LNCAP (cell line): ENCODE results near the gene UBQLN2.

Experiments
- TF ChIP-seq, protein P1 (sequence below): fragments of 450-650 bp; IDR thresholded peaks from 2 replicates; pipeline ENCODE4 v1.5.1; 2017; ENCODE audit warnings: mild to moderate bottlenecking

The UBQLN2 gene

GRCh38 chrX:56564921-56565840 lies 1.8 kb downstream of the UBQLN2 start:
- TF ChIP-seq, protein P1, sequence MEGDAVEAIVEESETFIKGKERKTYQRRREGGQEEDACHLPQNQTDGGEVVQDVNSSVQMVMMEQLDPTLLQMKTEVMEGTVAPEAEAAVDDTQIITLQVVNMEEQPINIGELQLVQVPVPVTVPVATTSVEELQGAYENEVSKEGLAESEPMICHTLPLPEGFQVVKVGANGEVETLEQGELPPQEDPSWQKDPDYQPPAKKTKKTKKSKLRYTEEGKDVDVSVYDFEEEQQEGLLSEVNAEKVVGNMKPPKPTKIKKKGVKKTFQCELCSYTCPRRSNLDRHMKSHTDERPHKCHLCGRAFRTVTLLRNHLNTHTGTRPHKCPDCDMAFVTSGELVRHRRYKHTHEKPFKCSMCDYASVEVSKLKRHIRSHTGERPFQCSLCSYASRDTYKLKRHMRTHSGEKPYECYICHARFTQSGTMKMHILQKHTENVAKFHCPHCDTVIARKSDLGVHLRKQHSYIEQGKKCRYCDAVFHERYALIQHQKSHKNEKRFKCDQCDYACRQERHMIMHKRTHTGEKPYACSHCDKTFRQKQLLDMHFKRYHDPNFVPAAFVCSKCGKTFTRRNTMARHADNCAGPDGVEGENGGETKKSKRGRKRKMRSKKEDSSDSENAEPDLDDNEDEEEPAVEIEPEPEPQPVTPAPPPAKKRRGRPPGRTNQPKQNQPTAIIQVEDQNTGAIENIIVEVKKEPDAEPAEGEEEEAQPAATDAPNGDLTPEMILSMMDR = no peak

DNA sequence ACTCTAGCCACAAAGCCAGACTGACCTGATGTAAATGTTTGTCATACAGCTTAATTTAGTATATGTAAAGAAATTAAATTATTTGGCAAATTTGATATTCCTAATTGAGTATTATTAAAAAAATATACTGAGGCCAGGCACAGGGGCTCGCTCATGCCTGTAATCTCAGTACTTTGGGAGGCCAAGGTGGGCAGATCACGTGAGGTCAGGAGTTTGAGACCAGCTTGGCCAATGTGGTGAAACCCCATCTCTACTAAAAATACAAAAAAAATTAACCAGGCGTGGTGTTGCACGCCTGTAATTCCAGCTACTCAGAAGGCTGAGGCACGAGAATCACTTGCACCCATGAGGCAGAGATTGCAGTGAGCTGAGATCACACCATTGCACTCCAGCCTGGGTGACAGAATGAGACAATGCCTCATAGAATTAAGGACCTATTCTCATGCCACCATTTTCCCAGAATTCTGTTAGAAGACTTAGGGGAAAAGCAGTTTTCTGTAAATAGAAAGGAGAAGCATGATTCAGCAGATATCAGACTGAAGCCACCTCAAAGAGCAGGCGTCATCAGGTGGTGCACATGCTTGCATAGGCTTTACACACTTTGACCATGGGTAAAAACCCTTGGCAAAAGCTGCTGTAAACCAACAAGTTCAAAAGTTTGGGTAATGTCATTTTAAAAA lies 6.1 kb downstream of the UBQLN2 start:
- TF ChIP-seq, protein P1 = no peak

DNA sequence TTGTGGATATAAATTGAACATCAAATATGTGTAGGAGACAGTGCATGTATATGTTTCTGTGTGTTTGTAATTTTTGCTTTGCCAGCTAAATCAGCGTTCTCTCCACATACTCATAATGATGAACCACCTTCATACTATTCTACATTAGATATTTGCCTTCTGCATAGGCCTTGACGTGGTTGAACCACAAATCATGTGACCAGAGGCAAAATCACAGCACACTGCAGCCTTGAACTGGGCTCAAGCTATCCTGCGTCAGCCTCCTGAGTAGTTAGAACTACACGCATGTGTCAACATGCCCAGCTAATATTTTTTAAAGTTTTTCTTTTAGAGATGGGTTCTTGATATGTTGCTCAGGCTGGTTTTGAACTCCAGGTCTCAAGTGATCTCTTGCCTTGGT lies 9.5 kb downstream of the UBQLN2 start:
- TF ChIP-seq, protein P1 = no peak

DNA sequence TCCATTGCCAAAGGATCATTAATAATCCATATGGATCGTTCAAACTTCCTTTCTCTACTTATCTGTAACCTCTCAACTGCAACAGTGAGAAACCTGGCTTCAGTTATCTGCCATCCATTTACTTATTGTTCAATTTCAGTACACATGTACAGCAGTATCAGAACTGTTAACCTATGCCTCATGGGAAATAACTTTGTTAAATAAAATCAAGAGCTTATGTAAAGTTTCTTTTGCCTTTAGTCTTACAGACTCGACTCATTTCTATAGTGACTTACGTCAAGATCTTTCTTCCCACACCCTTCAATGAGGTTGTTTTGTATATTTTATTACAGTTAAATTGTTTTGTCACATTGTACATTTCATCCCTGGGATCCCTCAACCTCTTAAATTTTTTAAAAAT lies 11.4 kb downstream of the UBQLN2 start:
- TF ChIP-seq, protein P1 = no peak

DNA sequence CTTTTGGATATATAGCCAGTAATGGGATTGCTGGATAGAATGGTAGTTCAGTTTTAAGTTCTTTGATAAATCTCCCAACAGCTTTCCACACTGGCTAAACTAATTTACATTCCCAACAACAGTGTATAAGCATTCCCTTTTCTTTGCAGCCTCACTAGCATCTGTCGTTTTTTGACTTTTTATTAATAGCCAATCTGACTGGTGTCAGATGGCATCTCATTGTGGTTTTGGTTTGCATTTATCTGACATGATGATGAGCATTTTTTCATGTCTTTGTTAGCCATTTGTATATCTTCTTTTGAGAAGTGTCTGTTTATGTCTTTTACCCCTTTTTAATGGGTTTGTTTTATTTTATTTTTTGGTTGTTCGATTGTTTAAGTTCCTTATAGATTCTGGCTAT lies 13.3 kb downstream of the UBQLN2 start:
- TF ChIP-seq, protein P1 = no peak

GRCh38 chrX:56588397-56589188 lies 25.2 kb downstream of the UBQLN2 start:
- TF ChIP-seq, protein P1 = no peak

GRCh38 chrX:56600141-56600540 lies 36.7 kb downstream of the UBQLN2 start:
- TF ChIP-seq, protein P1 = no peak
